ENCODE measurements around the gene STK33. TPM values are rescaled to one million over a fixed set of nuclear protein-coding genes. Genes with fewer than 3 reads are reported as not detected.

The STK33 gene
- total RNA-seq, 1 experiment from 2014 or later: 1.8 TPM

GRCh38 chr11:8408151-8408941 lies 185.7 kb downstream of the STK33 start:
- Histone ChIP-seq H3K36me3 (no peaks in the 10 kb centered on the region), H3K4me3 (no peak overlapping the region), H3K9me3 (no peaks in the 10 kb centered on the region), H3K27me3 (peaks cover 5% of the 10 kb centered on the region; the same call in 1 of the 2 replicates)
- DNase-seq: no peak

- no peaks in the 10 kb centered on the region for H3K9me3 ChIP-seq
- DNase-seq: no peak
- H3K36me3 ChIP-seq: no peaks in the 10 kb centered on the region
- no peak overlapping the region for H3K4me3 ChIP-seq
- 0 out of 2 replicates have a peak, but pooled peaks cover 2% of the 10 kb centered on the region for H3K27me3 ChIP-seq
Observed at GRCh38 chr11:8403310-8403709, 190.7 kb downstream of the STK33 start.

DNA sequence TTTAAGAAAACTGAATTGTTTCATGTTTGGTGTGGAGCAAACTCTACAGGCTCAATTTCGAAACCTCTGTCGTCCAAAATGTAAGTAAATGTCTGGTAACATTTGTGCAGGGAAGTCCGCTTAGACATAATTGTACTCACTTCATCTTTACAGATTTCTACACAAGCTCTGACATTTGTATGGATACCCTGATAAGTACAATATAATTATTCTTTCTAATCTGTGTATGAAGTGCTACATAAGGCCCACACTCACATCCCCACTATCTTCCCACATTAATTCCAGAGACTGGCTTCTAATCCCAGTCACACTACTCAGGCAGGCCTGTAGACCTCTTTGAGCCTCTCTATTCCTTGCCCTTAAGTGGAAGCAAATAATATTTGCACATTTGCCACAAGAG lies 201.1 kb downstream of the STK33 start:
- DNase-seq: no peak
- no peaks in the 10 kb centered on the region for H3K36me3 ChIP-seq
- H3K27me3 ChIP-seq: peaks cover 3% of the 10 kb centered on the region; the same call in 1 of the 2 replicates
- no peaks in the 10 kb centered on the region for H3K9me3 ChIP-seq
- no peak overlapping the region for H3K4me3 ChIP-seq

- Histone ChIP-seq H3K27me3 (peaks cover 3% of the 10 kb centered on the region; the same call in 1 of the 2 replicates), H3K36me3 (no peaks in the 10 kb centered on the region), H3K9me3 (no peaks in the 10 kb centered on the region), H3K4me3 (no peak overlapping the region)
- DNase-seq: no peak
Observed at GRCh38 chr11:8392166-8392565, 201.9 kb downstream of the STK33 start.

GRCh38 chr11:8390851-8391612 lies 203.0 kb downstream of the STK33 start:
- H3K9me3 ChIP-seq: no peaks in the 10 kb centered on the region
- no peak overlapping the region for H3K4me3 ChIP-seq
- no peak for DNase-seq
- H3K27me3 ChIP-seq: peaks cover 3% of the 10 kb centered on the region; the same call in 1 of the 2 replicates
- H3K36me3 ChIP-seq: no peaks in the 10 kb centered on the region

DNA sequence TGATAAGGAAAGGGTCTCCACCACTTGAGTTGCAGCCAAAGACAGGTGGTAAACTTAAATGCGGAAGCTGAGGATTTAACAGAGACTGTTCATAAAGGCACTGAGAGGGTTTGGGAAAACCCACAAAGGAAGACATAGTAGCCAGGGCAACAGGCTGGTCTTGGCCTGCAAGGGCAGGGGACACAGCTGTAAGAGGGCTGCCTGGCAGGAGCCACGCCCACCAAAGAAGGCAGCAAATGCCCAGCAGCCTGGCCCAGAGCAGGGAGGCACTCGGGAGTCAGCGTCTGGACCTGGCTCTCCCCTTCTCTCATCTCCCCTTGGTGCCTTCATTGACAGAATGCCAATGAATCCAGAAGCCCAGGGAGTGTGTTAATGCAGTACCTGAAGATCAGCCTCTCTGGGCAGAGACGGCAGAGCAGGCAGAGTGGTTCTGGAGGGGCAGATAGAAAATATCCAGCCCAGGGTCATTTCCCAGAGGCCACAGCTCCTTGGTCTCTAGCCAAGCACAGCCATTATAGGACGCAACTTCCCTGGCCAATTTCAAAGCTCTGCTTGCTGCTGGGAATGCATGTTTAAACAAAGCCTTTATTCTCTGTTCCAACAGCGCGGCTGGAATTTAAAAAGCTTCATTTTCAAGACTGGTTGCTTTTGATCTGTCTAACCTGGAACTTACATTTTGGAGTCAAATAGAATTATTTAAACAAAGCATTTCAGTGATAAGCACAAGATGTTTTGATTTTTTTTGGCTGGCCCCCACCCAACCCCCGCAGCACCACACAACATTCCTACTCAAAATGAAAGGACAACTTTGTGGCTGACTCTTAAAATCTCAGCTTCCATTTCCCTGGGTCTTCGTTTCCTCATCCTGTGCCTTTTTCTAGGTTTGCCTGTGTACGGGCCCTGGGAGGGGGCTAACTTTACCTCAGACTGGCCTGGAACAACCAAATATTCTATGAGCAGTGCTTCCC lies 204.7 kb downstream of the STK33 start:
- no peak overlapping the region for H3K4me3 ChIP-seq
- no peak for DNase-seq
- H3K9me3 ChIP-seq: no peaks in the 10 kb centered on the region
- no peaks in the 10 kb centered on the region for H3K27me3 ChIP-seq
- H3K36me3 ChIP-seq: no peaks in the 10 kb centered on the region

DNA sequence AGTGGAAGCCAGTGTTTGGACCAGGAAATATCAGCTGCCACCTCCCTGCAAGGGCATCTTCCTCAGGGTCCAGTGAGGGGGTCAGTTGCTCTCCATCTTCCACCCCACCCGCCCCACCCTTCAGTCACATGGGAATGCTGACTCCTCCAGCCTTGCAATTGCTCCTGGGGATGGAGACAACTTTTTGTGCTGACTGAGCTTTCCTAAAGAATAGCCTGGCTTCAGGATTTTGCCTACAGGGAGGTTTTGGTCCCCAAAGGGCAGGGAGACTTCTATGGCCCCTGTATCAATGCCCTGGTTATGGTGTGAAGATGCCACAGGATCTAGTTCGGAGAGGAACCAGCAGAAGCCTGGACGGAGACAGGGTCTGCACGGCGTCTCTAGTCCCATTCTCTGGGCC lies 206.3 kb downstream of the STK33 start:
- Histone ChIP-seq H3K36me3 (no peaks in the 10 kb centered on the region), H3K27me3 (no peaks in the 10 kb centered on the region), H3K4me3 (no peak overlapping the region), H3K9me3 (no peaks in the 10 kb centered on the region)
- DNase-seq: no peak

DNA sequence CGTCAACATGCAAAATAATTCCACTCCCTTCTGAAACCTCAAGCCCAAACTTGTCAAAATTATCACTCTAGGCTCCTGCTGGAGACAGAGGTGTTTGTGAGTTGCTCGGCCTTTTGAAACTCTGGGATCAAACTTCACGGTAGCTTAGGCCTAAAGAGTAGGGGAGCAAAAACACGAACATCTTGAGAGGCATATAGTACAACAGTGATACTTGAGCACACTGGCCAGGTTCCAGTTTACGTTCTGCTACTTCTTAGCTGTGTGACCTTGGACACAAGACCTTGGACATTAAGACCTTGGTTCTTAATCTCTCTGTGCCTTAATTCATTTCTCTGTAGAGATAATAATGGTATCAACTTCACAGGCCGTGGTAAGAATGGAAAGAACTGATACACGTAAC lies 206.9 kb downstream of the STK33 start:
- H3K4me3 ChIP-seq: no peak overlapping the region
- no peaks in the 10 kb centered on the region for H3K27me3 ChIP-seq
- DNase-seq: no peak
- no peaks in the 10 kb centered on the region for H3K9me3 ChIP-seq
- no peaks in the 10 kb centered on the region for H3K36me3 ChIP-seq

GRCh38 chr11:8386134-8386864 lies 207.7 kb downstream of the STK33 start:
- no peak overlapping the region for H3K4me3 ChIP-seq
- no peak for DNase-seq
- no peaks in the 10 kb centered on the region for H3K9me3 ChIP-seq
- no peaks in the 10 kb centered on the region for H3K27me3 ChIP-seq
- no peaks in the 10 kb centered on the region for H3K36me3 ChIP-seq

DNA sequence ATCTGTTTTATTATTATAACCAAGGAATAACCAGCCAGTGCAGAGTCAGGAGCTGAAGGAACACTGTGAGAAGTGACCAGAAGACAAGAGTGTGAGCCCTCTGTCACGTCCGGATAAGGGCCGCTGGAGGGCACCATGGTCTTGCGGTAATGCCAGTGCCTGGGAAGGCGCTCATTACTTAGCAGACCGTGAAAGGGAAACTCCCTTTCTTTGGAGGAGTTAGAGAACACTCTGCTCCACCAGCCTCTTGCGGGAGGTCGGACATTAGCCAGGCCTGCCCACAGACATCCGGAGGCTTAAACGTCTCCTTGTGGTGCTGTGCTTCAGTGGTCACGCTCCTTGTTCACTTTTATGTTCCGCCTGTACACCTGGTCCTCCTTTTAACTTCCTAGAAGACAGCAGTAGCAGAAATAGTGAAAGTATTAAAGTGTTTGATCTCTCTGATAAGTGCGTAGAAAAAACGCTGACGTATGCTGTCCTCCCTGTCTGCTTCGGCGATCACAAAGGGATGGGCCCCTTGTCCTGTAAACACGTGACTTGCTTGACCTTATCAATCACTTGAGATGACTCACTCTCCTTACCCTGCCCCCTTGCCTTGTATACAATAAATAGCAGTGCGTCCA lies 209.7 kb downstream of the STK33 start:
- Histone ChIP-seq H3K4me3 (no peak overlapping the region), H3K27me3 (no peaks in the 10 kb centered on the region), H3K9me3 (no peaks in the 10 kb centered on the region), H3K36me3 (no peaks in the 10 kb centered on the region)
- peak; percentile 42 for DNase-seq

- Histone ChIP-seq H3K9me3 (no peaks in the 10 kb centered on the region), H3K27me3 (no peaks in the 10 kb centered on the region), H3K4me3 (no peak overlapping the region), H3K36me3 (no peaks in the 10 kb centered on the region)
- no peak for DNase-seq
Observed at GRCh38 chr11:8383627-8384026, 210.4 kb downstream of the STK33 start.

DNA sequence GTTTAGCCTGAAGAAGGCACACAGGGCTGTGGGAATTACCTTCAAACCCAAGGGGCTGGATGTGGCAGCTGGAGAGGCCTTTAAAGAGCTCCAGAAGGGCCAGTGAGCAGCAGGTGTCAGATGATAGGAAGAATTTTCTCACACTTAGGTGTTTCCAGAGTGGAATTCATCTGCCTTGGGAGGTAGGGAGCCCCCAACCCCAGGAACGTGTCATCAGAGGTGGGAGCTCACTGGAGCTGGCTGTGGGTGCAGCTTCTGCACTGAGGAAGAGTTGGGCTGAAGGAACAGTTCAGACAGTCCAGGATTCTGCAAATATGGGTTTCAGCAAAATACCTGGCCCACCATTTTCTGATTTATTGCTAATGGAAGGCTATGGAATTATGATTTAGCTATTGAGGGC lies 210.8 kb downstream of the STK33 start:
- Histone ChIP-seq H3K9me3 (no peaks in the 10 kb centered on the region), H3K27me3 (no peaks in the 10 kb centered on the region), H3K36me3 (no peaks in the 10 kb centered on the region), H3K4me3 (no peak overlapping the region)
- no peak for DNase-seq

GRCh38 chr11:8382436-8383053 lies 211.5 kb downstream of the STK33 start:
- peak; percentile 33 for DNase-seq
- no peaks in the 10 kb centered on the region for H3K9me3 ChIP-seq
- H3K36me3 ChIP-seq: no peaks in the 10 kb centered on the region
- no peak overlapping the region for H3K4me3 ChIP-seq
- no peaks in the 10 kb centered on the region for H3K27me3 ChIP-seq

DNA sequence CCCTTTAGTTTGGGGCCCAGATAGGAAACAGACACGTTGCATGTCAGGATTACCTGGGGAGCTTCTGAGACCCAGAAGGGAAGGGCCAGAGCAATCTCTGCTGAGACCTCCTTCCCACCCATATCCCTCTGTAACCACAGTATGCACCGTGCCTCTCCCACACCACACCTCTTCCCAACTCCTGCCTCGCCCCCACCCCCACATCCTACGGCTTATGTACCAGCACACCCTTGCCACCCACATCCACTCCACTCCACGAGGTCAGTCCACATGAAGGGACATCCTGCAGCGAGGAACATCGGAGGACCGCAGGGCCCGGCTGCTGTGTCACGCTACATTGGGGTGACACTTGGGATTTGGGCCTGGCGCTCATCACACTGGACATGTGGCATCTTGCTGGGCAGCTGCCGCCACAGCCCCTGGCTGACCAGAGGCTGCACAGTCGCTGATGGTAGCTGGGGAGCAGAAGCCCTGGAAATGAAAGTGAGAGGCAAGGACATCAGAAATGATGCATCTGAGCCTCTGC lies 212.1 kb downstream of the STK33 start:
- DNase-seq: no peak
- H3K4me3 ChIP-seq: no peak overlapping the region

GRCh38 chr11:8381343-8381742 lies 212.7 kb downstream of the STK33 start:
- no peaks in the 10 kb centered on the region for H3K36me3 ChIP-seq

More for the DNA sequence above, 212.1 kb downstream of the STK33 start:
- no peaks in the 10 kb centered on the region for H3K9me3 ChIP-seq
- H3K27me3 ChIP-seq: no peaks in the 10 kb centered on the region
- H3K36me3 ChIP-seq: no peaks in the 10 kb centered on the region

More at GRCh38 chr11:8381343-8381742, 212.7 kb downstream of the STK33 start:
- Histone ChIP-seq H3K27me3 (no peaks in the 10 kb centered on the region), H3K9me3 (no peaks in the 10 kb centered on the region), H3K4me3 (no peak overlapping the region)
- no peak for DNase-seq

Measured in MG63 (cell line).